Ishikawa (cell line): ENCODE results near the gene MAT2A.

Experiments used
- CEBPB ChIP-seq: IDR thresholded peaks from 2 replicates; pipeline ENCODE4 v1.6.1; 2012
- CREB1 ChIP-seq: IDR thresholded peaks from 2 replicates; pipeline ENCODE4 v1.6.1; 2012; ENCODE audit warnings: low read depth
- EGR1 ChIP-seq: IDR thresholded peaks from 2 replicates; pipeline ENCODE4 v1.6.1; 2012
- EP300 ChIP-seq: IDR thresholded peaks from 2 replicates; pipeline ENCODE4 v1.6.1; 2012; ENCODE audit warnings: borderline replicate concordance
- FOXM1 ChIP-seq: IDR thresholded peaks from 2 replicates; pipeline ENCODE4 v1.6.1; 2012; ENCODE audit warnings: low read depth, borderline replicate concordance
- MAX ChIP-seq: IDR thresholded peaks from 2 replicates; pipeline ENCODE4 v1.6.1; 2012
- NFIC ChIP-seq: IDR thresholded peaks from 2 replicates; pipeline ENCODE4 v1.6.1; 2012
- RAD21 ChIP-seq: IDR thresholded peaks from 2 replicates; pipeline ENCODE4 v1.6.1; 2012; ENCODE audit warnings: low read depth
- REST ChIP-seq: IDR thresholded peaks from 2 replicates; pipeline ENCODE4 v1.6.1; 2012; ENCODE audit warnings: low read depth, mild to moderate bottlenecking
- TAF1 ChIP-seq: IDR thresholded peaks from 2 replicates; pipeline ENCODE4 v1.6.1; 2012; ENCODE audit warnings: low read depth, mild to moderate bottlenecking
- TCF12 ChIP-seq: IDR thresholded peaks from 2 replicates; pipeline ENCODE4 v1.6.1; 2012; ENCODE audit warnings: low read depth
- TEAD4 ChIP-seq: IDR thresholded peaks from 2 replicates; pipeline ENCODE4 v1.6.1; 2012
- USF1 ChIP-seq: IDR thresholded peaks from 2 replicates; pipeline ENCODE4 v1.6.1; 2012
- YY1 ChIP-seq: IDR thresholded peaks from 2 replicates; pipeline ENCODE4 v1.6.1; 2012; ENCODE audit warnings: low read depth
- ZBTB7A ChIP-seq: IDR thresholded peaks from 2 replicates; pipeline ENCODE4 v1.6.1; 2012; ENCODE audit warnings: low read depth

The MAT2A gene

GRCh38 chr2:85505551-85506238 lies 33.3 kb upstream of the MAT2A start:
- TF ChIP-seq TEAD4: no peak
- no peak for TF ChIP-seq MAX
- TF ChIP-seq ZBTB7A: no peak
- no peak for TF ChIP-seq FOXM1
- TF ChIP-seq REST: no peak
- TF ChIP-seq NFIC: no peak
- TF ChIP-seq EGR1: no peak
- TF ChIP-seq TCF12: no peak
- TF ChIP-seq TAF1: no peak
- TF ChIP-seq EP300: no peak
- TF ChIP-seq CREB1: no peak
- TF ChIP-seq RAD21: no peak
- TF ChIP-seq CEBPB: no peak
- no peak for TF ChIP-seq YY1
- no peak for TF ChIP-seq USF1

GRCh38 chr2:85506768-85507181 lies 32.2 kb upstream of the MAT2A start:
- TF ChIP-seq USF1 (no peak), MAX (no peak), RAD21 (no peak), YY1 (no peak)

- TF ChIP-seq CREB1 (no peak), EP300 (no peak), TEAD4 (no peak)
These were observed 27.8 kb upstream of the MAT2A start for GRCh38 chr2:85511008-85511811.

- no peak for TF ChIP-seq TAF1
- TF ChIP-seq REST: no peak
- no peak for TF ChIP-seq YY1
- no peak for TF ChIP-seq MAX
- no peak for TF ChIP-seq CREB1
- TF ChIP-seq CEBPB: no peak
- no peak for TF ChIP-seq NFIC
- TF ChIP-seq TEAD4: no peak
- TF ChIP-seq FOXM1: no peak
- no peak for TF ChIP-seq TCF12
- TF ChIP-seq EGR1: no peak
- TF ChIP-seq USF1: no peak
- no peak for TF ChIP-seq ZBTB7A
- no peak for TF ChIP-seq RAD21
- TF ChIP-seq EP300: no peak
These were observed 24.6 kb upstream of the MAT2A start for GRCh38 chr2:85514323-85514722.

GRCh38 chr2:85516653-85517389 lies 22.1 kb upstream of the MAT2A start:
- TF ChIP-seq USF1: no peak
